WTC11 (cell line): Measurements from ENCODE around the gene CNKSR3.

ENCODE experiments used
- ELF4 ChIP-seq: sonication (generic); formaldehyde crosslinking; IDR thresholded peaks from 2 replicates; pipeline ENCODE4 v1.8.1; 2022; ENCODE audit warnings: low read depth, mild to moderate bottlenecking, moderate library complexity, missing genetic modification reagents
- FOXP1 ChIP-seq: sonication (generic); formaldehyde crosslinking; IDR thresholded peaks from 2 replicates; pipeline ENCODE4 v1.8.0; 2022; ENCODE audit warnings: missing genetic modification reagents, mild to moderate bottlenecking, moderate library complexity, borderline replicate concordance
- NR2C2 ChIP-seq: sonication (generic); formaldehyde crosslinking; IDR thresholded peaks from 2 replicates; pipeline ENCODE4 v1.8.0; 2022; ENCODE audit warnings: mild to moderate bottlenecking, missing genetic modification reagents
- NR3C1 ChIP-seq: sonication (generic); formaldehyde crosslinking; conservative IDR thresholded peaks from 2 replicates; pipeline ENCODE4 v1.8.1; 2023; ENCODE audit warnings: low read depth, mild to moderate bottlenecking, missing genetic modification reagents
- TF ChIP-seq, protein P1 (sequence below): sonication (generic); formaldehyde crosslinking; IDR thresholded peaks from 2 replicates; pipeline ENCODE4 v1.8.1; 2023; ENCODE audit warnings: mild to moderate bottlenecking, moderate library complexity, missing genetic modification reagents
- TF ChIP-seq, protein P2 (sequence below): fragments of 200-600 bp; IDR thresholded peaks from 2 replicates; pipeline ENCODE4 v1.8.0; 2022; ENCODE audit warnings: antibody characterized with exemption
- TF ChIP-seq, protein P3 (sequence below): sonication (generic); formaldehyde crosslinking; IDR thresholded peaks from 2 replicates; pipeline ENCODE4 v1.8.0; 2022; ENCODE audit warnings: mild to moderate bottlenecking, missing genetic modification reagents
- TF ChIP-seq, protein P4 (sequence below): sonication (generic); formaldehyde crosslinking; IDR thresholded peaks from 2 replicates; pipeline ENCODE4 v1.8.1; 2022; ENCODE audit warnings: missing genetic modification reagents, borderline replicate concordance
- TF ChIP-seq, protein P5 (sequence below): sonication (generic); formaldehyde crosslinking; IDR thresholded peaks from 2 replicates; pipeline ENCODE4 v1.8.1; 2023; ENCODE audit warnings: mild to moderate bottlenecking, missing genetic modification reagents, moderate library complexity

DNA sequence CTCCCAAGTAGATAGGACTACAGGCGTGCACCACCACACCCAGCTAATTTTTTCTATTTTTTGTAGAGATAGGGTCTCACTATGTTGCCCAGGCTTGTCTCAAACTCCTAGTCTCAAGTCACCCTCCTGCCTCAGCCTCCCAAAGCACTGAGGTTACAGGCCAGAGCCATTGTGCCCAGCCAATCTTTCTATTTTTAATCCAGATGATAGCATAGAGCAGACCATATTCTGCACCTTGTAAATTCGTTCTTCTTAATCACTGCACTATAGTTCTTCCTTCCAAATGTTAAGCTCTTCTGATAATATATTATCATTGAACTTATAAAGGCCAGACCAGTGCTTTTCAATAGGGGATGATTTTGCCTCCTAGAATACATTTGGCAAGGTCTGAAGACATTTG lies 24.0 kb upstream of the CNKSR3 start:
- TF ChIP-seq, protein P1, sequence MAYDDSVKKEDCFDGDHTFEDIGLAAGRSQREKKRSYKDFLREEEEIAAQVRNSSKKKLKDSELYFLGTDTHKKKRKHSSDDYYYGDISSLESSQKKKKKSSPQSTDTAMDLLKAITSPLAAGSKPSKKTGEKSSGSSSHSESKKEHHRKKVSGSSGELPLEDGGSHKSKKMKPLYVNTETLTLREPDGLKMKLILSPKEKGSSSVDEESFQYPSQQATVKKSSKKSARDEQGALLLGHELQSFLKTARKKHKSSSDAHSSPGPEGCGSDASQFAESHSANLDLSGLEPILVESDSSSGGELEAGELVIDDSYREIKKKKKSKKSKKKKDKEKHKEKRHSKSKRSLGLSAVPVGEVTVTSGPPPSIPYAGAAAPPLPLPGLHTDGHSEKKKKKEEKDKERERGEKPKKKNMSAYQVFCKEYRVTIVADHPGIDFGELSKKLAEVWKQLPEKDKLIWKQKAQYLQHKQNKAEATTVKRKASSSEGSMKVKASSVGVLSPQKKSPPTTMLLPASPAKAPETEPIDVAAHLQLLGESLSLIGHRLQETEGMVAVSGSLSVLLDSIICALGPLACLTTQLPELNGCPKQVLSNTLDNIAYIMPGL: no peak
- TF ChIP-seq, protein P2, sequence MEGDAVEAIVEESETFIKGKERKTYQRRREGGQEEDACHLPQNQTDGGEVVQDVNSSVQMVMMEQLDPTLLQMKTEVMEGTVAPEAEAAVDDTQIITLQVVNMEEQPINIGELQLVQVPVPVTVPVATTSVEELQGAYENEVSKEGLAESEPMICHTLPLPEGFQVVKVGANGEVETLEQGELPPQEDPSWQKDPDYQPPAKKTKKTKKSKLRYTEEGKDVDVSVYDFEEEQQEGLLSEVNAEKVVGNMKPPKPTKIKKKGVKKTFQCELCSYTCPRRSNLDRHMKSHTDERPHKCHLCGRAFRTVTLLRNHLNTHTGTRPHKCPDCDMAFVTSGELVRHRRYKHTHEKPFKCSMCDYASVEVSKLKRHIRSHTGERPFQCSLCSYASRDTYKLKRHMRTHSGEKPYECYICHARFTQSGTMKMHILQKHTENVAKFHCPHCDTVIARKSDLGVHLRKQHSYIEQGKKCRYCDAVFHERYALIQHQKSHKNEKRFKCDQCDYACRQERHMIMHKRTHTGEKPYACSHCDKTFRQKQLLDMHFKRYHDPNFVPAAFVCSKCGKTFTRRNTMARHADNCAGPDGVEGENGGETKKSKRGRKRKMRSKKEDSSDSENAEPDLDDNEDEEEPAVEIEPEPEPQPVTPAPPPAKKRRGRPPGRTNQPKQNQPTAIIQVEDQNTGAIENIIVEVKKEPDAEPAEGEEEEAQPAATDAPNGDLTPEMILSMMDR: no peak
- TF ChIP-seq, protein P3, sequence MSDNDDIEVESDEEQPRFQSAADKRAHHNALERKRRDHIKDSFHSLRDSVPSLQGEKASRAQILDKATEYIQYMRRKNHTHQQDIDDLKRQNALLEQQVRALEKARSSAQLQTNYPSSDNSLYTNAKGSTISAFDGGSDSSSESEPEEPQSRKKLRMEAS (CRISPR knock-in tag): no peak
- TF ChIP-seq FOXP1 (CRISPR knock-in tag) (no peak), ELF4 (CRISPR knock-in tag) (no peak), NR3C1 (CRISPR knock-in tag) (no peak), NR2C2 (no peak)
- TF ChIP-seq, protein P4, sequence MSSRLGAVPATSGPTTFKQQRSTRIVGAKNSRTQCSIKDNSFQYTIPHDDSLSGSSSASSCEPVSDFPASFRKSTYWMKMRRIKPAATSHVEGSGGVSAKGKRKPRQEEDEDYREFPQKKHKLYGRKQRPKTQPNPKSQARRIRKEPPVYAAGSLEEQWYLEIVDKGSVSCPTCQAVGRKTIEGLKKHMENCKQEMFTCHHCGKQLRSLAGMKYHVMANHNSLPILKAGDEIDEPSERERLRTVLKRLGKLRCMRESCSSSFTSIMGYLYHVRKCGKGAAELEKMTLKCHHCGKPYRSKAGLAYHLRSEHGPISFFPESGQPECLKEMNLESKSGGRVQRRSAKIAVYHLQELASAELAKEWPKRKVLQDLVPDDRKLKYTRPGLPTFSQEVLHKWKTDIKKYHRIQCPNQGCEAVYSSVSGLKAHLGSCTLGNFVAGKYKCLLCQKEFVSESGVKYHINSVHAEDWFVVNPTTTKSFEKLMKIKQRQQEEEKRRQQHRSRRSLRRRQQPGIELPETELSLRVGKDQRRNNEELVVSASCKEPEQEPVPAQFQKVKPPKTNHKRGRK: no peak
- TF ChIP-seq, protein P5, sequence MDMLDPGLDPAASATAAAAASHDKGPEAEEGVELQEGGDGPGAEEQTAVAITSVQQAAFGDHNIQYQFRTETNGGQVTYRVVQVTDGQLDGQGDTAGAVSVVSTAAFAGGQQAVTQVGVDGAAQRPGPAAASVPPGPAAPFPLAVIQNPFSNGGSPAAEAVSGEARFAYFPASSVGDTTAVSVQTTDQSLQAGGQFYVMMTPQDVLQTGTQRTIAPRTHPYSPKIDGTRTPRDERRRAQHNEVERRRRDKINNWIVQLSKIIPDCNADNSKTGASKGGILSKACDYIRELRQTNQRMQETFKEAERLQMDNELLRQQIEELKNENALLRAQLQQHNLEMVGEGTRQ (CRISPR knock-in tag): no peak
